ENCODE data around the gene EVA1A. TPM values are rescaled to one million over a fixed set of nuclear protein-coding genes. Genes with fewer than 3 reads are reported as not detected.

The EVA1A gene
- total and polyA plus RNA-seq, 2 experiments from 2014 or later = 4.6 to 7.9 TPM

Small RNA genes lying within 50 kb of the gene (small RNA-seq; reads per million reads assigned to genes)
- not detected for gene RF01233 (ENCODE audit: low replicate concordance)

Other genes starting within 250 kb of the EVA1A start
- 65.5 and 85.5 TPM in 2 replicates for gene MRPL19, start 85.8 kb upstream of the EVA1A start, total RNA-seq (2014; rRNA removed; shearing (Covaris generic))
- 131 and 149 TPM in 2 replicates for gene MRPL19, start 85.8 kb upstream of the EVA1A start, polyA plus RNA-seq (2016; fragmentation: Nextera tagmentation; extraction: Ambion mirVana)
- 24.4 and 26.2 TPM in 2 replicates for gene GCFC2, start 150.0 kb upstream of the EVA1A start, total RNA-seq (2014; rRNA removed; shearing (Covaris generic))
- gene GCFC2, start 150.0 kb upstream of the EVA1A start, polyA plus RNA-seq (2016; fragmentation: Nextera tagmentation; extraction: Ambion mirVana) = 19.1 and 23.8 TPM in 2 replicates